Measurements from ENCODE around the gene SORCS3.

The SORCS3 gene

GRCh38 chr10:104881740-104882139, 240.7 kb downstream of the SORCS3 start:
- no peak overlapping the region for H3K4me3 ChIP-seq (ENCODE audit: low read depth, low read length)
- no peak for DNase-seq (ENCODE audit: low read depth)
- TF ChIP-seq, protein P1, sequence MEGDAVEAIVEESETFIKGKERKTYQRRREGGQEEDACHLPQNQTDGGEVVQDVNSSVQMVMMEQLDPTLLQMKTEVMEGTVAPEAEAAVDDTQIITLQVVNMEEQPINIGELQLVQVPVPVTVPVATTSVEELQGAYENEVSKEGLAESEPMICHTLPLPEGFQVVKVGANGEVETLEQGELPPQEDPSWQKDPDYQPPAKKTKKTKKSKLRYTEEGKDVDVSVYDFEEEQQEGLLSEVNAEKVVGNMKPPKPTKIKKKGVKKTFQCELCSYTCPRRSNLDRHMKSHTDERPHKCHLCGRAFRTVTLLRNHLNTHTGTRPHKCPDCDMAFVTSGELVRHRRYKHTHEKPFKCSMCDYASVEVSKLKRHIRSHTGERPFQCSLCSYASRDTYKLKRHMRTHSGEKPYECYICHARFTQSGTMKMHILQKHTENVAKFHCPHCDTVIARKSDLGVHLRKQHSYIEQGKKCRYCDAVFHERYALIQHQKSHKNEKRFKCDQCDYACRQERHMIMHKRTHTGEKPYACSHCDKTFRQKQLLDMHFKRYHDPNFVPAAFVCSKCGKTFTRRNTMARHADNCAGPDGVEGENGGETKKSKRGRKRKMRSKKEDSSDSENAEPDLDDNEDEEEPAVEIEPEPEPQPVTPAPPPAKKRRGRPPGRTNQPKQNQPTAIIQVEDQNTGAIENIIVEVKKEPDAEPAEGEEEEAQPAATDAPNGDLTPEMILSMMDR (IDR thresholded peaks at IDR 0.05; ENCODE audit: low read depth, low read length, missing control alignments): no peak

DNA sequence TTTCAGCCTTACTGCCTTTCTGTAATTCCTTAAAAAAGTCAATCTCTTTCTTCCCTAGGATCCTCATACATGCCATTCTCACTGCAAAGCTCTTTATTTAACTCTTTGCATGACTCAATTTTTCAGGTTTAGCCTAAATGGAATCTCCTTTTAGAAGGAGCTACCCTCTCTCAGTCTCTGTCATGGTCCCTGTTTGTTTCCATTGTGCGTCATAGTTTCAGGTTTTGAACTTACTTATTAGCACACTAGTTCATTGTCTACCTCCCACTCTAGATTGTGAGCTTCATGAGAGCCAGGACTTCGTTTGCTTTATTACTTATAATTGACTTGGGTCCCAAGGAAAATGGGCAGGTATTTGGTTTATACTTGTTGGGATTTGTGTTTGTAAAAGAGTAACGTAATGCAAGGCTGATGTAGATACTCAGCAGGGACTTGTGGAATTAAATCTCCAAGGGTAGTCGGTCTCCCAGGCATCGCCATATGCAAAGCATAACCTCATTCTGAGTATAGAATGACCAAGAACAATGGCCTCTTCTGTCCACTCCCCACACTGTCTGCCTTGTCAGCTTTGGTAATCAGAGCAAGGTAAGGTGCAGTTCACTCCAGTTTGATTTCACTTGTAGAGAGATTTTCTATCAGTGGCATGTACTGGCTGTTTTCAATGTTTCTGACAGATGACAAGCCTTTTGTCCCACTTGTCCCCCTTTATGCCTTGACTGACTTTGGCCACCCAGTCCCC, 252.0 kb downstream of the SORCS3 start:
- no peak overlapping the region for H3K4me3 ChIP-seq (ENCODE audit: low read depth, low read length)
- DNase-seq (ENCODE audit: low read depth): no peak
- TF ChIP-seq, protein P1 (IDR thresholded peaks at IDR 0.05; ENCODE audit: low read depth, low read length, missing control alignments): no peak

- TF ChIP-seq, protein P1 (IDR thresholded peaks at IDR 0.05; ENCODE audit: low read depth, low read length, missing control alignments): no peak
- no peak for DNase-seq (ENCODE audit: low read depth)
- no peak overlapping the region for H3K4me3 ChIP-seq (ENCODE audit: low read depth, low read length)
Observed at GRCh38 chr10:104893701-104894100, 252.6 kb downstream of the SORCS3 start.

- TF ChIP-seq, protein P1 (IDR thresholded peaks at IDR 0.05; ENCODE audit: low read depth, low read length, missing control alignments): no peak
- no peak for DNase-seq (ENCODE audit: low read depth)
- H3K4me3 ChIP-seq (ENCODE audit: low read depth, low read length): no peak overlapping the region
Observed at GRCh38 chr10:104894681-104895080, 253.6 kb downstream of the SORCS3 start.

DNA sequence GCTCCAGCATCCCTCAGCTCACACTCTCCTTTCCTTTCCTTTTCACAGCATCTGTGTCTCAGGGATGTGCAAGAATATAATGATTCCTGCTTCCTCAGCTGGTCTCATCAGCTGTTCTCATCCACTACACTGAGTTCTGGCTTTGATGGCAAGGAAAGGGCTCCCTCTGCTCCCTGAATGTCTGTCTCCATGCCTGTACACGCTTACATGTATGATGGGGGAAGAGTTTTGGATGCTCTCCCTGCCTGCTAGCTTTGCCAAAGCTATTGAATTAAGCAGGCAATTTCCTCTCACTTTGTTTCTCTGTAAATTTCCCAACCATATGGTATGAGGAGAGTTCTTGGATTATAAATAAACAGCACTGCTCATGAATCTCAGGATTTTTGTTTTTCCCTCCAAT, 254.5 kb downstream of the SORCS3 start:
- DNase-seq (ENCODE audit: low read depth): no peak
- TF ChIP-seq, protein P1 (IDR thresholded peaks at IDR 0.05; ENCODE audit: low read depth, low read length, missing control alignments): no peak
- H3K4me3 ChIP-seq (ENCODE audit: low read depth, low read length): no peak overlapping the region

DNA sequence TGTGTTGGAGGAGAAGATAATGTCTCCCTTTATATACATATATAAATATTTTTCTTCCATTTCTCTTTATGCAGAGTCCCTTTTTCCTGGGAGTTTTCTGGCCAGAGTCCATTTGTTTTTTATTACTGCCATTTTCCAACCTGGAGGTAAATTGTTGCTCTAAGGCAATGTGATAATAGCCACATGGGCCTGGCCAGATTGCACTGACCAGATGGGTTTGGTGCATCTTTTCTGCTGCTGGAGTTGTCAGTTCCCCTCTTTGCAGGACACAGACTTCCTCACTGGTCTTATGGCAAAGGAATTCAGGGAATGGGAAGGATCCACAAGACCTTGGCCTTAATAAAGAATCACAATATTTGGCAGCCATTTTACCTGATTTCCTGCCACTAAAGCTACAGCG, 254.9 kb downstream of the SORCS3 start:
- TF ChIP-seq, protein P1 (IDR thresholded peaks at IDR 0.05; ENCODE audit: low read depth, low read length, missing control alignments): no peak
- no peak overlapping the region for H3K4me3 ChIP-seq (ENCODE audit: low read depth, low read length)
- no peak for DNase-seq (ENCODE audit: low read depth)

DNA sequence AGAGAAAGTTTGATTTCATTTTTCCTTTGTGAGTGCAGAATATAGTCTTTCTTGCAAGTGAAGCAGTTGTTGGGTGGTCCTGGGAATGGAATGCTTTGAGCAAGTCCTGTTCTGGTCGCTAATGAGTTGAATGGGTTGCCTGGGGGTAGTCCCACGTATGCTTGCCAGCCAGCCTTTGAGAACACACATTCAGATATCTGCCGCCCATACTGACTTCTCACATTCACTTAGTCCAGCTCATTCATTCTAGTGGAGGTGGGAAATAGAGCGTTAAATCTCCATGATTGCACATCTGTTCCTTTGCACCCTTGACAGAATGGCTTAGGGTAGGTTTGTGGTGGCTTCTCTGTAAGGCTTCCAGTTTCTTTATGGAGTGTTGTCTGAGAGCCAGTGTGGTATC, 256.6 kb downstream of the SORCS3 start:
- no peak for DNase-seq (ENCODE audit: low read depth)
- no peak overlapping the region for H3K4me3 ChIP-seq (ENCODE audit: low read depth, low read length)
- TF ChIP-seq, protein P1 (IDR thresholded peaks at IDR 0.05; ENCODE audit: low read depth, low read length, missing control alignments): no peak

Data from GM12864 (cell line).